NCI-H2227 treated with DMSO at 0.1 percent for 48 hours (cell line): ENCODE data around the gene FBXL19.
"Not testable (repeated sequence)": the region's sequence is repeated elsewhere in the genome, so short reads cannot be mapped to it uniquely, and the experiment has no call there.

Source experiments
- DNase-seq: peaks from one replicate; lab custom pipeline; 2025; lab: John Stamatoyannopoulos, UW

The FBXL19 gene, protein sequence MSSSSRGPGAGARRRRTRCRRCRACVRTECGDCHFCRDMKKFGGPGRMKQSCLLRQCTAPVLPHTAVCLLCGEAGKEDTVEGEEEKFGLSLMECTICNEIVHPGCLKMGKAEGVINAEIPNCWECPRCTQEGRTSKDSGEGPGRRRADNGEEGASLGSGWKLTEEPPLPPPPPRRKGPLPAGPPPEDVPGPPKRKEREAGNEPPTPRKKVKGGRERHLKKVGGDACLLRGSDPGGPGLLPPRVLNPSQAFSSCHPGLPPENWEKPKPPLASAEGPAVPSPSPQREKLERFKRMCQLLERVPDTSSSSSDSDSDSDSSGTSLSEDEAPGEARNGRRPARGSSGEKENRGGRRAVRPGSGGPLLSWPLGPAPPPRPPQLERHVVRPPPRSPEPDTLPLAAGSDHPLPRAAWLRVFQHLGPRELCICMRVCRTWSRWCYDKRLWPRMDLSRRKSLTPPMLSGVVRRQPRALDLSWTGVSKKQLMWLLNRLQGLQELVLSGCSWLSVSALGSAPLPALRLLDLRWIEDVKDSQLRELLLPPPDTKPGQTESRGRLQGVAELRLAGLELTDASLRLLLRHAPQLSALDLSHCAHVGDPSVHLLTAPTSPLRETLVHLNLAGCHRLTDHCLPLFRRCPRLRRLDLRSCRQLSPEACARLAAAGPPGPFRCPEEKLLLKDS

DNA sequence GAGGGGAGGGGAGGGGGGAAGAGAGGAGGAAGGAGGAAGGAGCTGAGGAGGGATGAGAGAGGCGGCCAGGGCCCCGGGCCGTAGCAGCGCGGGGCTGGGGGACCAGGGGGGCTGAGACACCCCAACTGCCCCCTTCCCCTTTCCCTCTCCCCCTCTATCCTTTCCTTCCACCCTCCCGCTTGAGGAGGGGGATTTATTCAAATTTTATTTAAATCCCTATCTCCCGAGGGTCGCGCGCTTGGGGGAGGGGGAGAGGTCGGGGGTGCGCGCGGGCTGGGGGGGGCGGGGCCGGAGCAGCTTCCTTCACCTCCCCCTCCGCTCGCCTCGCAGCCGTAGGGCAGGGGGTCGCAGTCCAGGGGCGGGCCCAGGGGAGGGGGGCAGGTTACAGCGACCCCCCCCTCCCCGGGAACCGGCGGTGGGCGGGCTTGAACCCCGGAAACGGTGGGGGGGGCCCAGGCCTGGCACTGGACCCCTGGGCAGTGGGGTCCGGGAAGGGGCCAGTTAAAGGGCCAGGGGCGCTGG is at the start of gene FBXL19:
Gene FBXL19, plus strand, starts transcription at position 19 of the 522 bp plus-strand sequence. CDS start 2,183 bp downstream, outside the sequence.
- DNase-seq: no peak

DNA sequence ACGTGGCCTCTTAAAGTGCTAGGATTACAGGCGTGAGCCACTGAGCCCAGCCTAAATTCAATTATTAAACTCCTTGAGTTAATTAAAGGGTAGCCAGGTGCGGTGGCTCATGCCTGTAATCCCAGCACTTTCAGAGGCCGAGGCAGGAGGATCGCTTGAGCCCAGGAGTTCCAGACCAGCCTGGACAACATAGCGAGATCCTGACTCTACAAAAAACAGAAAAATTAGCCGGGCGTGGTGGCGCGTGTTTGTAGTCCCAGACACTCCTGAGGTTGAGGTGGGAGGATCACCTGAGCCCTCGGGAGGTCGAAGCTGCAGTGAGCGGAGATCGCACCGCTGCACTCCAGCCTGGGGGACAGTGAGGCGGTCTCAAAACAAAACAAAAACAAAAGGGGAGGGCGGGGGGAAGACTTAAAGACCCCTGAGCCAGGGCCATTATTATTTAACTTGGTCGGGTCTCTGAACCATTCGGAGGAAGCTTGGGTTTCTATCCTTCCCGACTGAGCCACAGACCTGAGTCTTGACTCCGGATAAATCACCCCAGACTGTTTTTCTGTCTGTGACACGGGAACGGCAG is 49.0 kb upstream of the FBXL19 start:
- DNase-seq: no peak

DNA sequence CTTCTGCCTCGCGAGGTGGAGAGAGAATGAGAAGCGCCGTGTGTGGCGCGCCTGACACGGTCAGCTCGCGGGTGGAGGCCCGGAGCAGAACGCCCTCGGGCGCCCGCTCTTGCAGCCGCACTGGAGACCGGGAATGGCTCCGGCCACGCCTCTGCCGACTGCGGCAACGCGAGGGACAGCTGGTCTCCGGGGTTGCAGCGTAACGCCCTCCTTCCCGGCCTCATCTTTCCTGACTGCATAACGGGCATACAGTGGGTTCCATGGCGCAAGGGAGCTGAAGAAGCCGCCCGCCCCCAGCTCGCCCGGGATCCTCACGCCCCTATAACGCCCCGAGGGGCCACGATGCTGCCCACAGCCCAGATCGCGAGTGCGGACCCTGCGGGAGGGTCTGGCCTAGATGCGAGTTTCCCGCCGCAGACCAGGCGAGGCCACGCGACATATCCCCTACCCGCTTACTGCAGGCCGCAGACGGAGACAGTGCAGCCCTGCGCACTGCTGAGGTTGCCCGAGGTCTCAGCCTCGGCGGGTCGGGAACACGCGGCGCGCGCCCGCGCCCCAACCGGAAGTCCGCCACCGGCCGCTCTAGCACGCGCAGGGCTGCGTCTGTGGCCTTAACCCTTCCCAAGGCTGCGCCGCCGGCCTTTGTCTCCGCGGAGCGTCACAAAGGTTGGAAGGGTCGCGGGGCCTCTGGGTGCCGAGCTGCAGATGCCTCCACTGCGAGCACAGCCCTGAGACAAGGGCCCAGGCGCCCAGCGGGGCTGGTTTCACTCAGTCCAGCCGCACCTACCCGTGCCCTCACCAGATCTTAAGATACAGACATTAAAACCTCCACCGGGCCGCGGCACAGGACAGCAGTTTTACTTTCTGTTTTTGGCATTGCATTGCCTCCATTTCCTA is 48.3 kb upstream of the FBXL19 start:
- peak; percentile 88 for DNase-seq

DNA sequence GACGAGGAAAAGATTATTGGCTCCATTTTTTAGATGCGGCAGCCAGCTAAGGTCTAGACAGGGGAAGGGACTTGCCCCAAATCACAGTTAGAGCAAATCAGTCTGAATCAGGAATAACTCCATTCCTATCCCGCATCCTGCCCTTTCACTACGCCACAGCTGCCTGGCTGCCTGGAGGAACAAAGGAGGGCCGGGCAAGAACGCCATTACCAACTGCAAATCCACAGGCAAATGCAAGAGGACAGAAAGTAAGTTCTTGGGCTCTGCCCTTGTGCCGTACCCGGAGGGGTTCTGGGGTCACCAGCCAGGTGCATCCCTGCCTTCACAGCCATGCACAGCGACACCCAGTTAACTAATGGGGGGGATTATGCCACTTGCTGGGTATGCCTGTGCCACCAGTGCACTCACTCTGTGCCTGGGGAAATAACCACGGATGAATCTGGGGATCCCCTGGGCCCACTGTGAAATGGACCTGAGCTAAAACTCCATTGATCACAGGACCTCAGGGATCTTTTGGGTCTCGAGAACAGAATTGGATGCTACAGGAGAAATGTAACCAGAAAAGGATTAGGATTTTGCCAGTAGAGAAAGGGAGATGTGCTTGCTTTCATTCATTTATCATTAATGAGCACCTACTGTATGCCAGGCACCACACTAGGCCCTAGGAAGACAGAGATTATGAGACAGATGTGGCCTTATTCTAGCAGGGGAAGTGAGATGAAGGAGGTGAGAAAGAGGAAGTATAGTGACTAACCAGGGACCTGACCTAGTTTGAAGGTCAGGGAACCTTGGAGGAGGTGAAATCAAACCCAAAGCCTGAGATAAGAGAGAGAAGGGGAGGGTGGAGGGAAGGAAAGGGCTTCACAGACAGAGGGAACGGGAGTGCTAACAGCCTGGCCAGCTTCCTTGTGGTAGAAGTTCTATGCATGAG is 47.2 kb upstream of the FBXL19 start:
- peak; percentile 74 for DNase-seq

DNA sequence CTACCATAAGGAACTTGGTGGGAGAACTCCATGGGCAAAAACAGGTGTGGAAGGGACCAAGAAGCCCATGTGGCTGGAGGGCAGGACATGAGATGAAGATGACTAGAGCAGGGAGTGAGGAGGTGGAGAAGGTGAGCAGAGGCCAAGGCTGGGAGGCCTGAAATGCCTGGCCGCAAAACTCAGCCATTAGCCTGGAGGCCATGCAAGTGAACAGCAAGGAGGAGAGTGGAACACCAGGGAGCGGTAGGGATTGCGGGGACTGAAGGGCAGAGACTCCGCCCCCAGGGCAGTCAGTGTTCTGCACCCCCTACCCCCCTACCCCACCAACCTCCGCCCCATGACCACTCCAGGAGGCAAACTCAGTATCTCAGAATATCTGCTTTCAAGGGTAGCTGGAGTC is 46.5 kb upstream of the FBXL19 start:
- no peak for DNase-seq

DNA sequence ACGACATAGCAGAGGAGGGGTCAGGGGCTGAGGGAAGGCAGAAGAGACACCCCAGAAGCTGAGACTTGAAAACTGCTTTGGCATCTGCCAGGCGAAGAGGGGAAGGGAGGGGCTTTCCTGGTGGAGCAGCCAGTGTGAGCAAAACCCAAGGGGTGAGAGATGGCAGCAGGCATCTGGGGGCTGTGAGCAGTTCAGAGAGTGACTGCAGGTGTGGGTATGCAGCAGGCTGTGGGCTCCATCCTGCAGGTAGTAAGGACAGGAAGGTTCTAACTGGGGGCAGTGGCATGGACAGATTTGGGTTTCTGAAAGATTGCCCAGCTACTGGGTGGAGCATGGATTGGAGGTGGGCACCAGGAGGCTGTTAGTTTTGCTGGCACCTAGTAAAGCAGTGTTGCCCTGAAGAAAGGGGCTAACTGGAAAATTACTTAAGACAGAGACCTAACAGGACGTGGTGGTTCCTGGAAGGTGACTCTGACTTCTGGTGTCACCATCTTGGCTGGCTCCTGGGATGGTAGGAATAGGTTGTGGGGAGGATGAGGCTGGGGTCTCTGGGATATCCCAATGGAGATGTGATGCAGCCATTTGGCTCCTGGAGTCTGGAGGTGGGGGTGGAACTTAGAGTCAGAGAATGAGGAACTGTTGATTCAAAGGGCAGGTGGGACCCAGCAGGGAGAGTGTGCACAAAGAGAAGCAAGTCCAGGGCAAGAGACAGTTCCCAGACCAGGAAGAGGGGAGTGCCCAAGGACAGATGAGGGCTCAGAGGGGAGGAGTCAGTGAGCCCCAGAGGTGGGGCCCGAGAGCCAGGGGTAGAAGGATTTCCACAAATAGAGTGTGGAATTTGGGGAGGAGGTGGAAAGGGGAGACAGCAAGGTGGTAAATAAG is 40.7 kb upstream of the FBXL19 start:
- no peak for DNase-seq

DNA sequence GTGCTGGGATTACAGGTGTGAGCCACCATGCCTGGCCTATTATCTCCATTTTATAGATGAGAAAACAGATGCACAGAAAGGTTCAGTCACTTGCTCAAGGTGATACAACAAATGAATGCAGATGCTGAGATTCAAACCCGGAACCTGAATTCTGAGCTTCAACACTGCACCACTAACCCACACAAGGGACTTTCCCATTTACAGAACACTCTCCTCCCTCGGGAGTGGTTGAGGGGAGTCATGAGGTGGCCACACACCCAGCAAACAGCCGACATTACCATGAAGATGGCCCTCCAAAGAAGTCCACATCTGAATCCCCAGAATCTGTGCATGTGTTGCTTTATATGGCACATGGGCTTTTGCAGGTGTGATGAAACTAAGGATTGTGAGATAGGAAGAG is 38.6 kb upstream of the FBXL19 start:
- no peak for DNase-seq

DNA sequence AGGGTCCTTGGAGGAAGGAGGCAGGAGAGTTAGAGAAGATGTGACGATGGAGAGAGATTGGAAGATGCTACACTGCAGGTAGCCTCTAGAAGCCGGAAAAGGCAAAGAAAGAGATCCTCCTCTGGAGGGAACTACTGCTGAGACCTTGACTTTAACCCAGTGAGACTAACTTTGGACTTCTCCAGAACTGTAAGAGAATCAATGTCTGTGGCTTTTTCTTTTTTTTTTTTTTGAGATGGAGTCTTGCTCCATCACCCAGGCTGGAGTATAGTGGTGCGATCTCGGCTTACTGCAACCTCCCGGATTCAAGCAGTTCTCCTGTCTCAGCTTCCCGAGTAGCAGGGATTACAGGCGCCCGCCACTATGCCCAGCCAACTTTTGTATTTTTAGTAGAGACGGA is 38.2 kb upstream of the FBXL19 start:
- DNase-seq: no peak

DNA sequence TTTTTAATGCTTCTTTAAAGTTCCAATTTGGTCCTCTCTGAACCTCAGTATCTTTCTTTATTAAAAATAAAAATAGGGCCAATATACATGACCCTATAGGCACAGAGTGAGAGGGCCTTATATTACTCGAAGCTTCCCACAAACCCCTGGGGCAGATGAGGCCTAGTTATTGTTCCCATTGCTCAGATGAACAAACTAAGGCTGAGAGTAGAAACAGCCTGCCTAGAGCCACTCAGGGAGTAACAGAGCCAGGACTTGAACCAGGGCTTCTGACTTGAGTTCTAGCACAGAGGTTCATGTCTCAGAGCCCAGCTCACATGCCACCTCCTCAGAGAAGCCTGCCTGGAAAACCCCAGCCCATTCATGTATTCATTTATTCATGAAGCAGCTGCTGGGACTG is 37.2 kb upstream of the FBXL19 start:
- DNase-seq: no peak

DNA sequence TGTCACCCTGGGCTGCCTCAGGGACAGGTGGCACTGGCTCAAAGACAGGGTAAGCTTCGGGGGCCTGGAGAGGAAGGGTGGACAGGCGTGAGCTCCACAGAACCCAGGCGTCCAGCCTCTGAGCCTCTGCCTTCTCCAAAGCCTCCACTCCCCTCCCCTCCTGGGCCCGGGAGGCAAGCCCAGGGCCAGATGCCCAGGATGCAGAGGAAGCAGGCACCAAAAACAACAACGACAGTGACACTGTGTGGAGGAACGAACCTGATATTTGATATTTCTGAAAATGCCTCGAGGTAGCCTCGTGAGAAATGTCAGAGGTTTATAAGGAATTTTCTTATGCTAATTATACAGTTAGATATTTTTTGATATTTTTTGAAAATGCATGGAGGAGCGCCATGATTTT is 35.4 kb upstream of the FBXL19 start:
- no peak for DNase-seq

DNA sequence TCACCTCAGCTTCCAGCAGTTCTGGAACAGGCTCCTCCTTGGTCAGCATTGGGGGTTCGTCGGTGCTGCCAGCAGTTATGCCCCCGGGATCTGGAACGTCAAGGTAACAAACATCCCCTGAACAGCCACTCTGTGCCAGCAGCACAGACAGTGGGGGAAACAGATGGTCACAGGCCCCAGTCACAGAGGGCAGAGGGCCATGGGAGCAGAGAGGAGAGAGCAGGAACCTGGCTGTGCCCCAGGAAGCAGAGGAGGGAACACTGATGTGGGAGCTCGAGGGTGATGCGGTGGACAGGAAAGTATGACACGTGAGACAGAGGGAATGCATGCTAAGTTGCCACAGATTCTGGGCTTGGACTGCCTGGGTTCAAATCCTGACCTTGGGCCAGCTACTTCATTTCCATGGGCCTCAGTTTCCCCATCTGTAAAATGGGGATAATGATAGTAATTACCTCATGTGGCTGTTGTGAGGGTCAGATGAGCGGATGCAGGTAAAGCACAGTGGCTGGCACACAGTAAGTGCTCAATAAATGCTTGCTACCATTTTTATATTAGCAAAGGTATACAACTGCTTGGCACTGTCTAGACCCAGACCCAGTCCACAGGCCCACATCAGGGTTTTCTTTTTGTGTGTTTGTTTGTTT is 34.4 kb upstream of the FBXL19 start:
- no peak for DNase-seq

DNA sequence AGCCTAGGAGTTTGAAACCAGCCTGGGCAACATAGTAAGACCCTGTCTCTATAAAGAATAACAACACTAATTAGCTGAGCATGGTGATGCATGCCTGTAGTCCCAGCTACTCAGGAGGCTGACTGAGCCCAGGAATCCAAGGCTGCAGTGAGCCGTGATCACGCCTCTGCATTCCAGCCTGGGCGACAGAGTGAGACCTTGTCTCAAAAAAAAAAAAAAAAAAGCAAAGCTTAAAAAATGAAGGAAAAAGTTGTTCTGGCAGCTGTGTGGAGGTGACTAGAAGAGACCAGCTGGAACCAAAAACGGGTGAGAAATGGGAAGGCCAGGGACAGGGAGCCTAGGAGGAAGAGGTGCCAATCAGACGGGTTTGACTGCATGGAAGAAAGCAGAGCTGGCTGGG is 33.7 kb upstream of the FBXL19 start:
- no peak for DNase-seq

DNA sequence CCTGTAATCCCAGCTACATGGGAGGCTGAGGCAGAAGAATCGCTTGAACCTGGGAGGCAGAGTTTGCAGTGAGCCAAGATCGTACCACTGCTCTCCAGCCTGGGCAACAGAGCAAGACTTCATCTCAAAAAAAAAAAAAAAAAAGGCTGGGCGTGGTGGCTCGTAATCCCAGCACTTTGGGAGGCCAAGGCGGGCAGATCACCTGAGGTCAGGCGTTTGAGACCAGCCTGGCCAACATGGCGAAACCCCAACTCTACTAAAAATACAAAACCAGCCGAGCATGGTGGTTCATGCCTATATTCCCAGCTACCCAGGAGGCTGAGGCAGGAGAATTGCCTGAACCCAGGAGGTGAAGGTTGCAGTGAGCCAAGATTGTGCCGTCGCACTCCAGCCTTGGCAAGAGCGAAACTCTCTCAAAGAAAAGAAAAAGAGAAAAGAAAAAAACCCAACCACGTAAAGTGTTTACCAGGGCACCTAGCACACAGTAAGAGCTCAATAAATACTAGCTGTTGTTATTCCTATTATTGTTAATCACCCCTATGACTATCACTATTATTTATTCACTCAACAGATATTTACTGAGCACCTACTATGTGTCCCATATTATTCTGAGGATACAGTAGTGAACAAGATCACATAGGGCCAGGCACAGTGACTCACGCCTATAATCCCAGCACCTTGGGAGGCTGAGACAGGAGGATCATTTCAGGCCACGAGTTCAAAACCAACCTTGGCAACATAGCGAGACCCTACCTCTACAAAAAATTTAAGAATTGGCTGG is 32.1 kb upstream of the FBXL19 start:
- DNase-seq: not testable (repeated sequence)

DNA sequence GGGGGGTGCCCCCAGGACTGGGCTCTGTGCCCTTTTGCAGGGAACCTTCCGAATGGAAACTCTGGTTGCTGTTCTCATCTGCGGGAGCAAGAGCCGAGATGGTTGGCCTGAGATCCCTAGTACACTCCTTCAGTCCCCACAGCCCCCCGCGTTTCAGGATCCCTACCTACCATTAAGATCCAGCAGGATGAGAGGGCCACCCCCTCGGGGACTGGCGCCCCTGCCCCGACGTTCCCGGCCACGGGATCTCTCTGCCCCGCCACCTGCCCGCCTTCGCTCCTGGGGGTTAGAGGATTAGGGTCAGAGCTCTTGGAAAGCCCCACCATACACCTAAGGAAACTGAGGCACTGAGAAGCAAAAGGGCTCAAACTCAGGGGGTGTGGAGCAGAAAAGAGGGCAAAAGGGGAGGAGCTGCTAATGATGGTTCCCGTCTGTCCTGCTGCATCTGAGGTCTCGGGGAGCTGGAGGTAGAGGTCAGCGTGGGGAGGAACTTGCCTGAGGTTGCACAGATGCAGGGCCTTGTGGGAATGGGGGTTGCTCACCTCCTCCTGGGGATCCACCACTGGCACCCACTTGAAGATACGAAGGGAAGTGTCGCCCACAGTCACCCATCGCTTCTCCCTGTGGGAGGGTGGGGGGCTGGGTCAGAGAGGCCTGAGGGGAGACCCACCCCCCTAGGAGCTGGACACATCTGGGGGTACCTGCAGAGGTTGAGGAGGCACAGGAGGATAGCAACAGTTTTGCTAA is 30.5 kb upstream of the FBXL19 start:
- no peak for DNase-seq

DNA sequence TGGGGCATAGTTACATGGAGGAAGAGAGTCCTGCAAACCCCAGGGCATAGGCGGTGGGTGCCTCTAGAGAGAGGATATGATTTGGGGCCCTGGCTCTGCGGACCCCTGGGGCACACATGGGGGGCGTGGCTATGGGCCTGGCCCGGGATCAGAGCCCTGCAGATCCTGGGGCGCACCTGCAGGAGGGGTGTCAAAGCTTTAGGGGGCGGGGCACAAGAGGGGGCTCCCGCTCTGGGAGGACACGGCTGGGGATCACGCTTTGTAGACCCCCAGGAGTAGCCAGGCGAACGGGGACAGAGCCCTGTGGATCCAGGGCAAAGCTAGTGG is 30.0 kb upstream of the FBXL19 start:
- no peak for DNase-seq

DNA sequence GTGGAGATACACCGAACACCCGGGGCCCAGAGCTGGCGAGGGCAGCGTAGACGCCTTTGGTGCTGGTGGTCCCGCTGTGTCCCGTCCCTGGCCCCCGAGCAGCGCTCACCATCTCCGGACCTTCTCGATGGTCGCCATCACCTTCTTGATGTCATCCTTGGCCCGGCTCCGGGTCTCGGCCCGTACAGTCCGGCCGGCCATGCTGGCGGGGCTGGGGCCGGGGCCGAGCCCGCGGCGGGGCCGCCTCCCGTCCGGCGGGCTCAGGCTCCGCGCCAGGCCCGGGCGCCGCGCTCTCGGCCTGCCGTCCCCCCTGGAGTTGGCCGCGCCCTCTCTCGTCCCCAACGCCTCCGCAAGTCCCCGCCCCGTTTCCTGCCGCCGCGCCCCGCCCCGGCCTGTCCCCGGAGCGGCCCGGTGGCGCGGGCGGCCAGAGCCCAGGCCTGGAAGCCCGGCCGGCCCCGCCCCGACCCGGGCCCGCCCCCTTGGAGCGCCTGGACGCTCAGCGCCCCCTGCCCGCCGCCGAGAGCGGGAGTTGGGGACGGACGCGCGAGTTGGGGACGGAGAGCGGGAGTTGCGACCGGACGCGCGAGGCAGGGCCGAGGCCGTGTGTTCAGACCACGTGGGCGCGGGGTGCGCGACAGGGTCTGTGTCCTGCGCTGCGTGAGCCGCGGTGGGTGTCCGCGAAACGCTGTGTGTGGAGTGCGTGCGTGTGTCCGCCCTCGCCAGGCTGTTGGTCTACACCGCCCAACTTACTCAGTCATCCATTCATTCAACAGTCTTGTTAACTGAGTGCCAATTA is 29.4 kb upstream of the FBXL19 start, which contains the start of gene BCL7C:
Gene BCL7C, minus strand, starts transcription at position 334 of the 796 bp plus-strand sequence. Its CDS starts 133 bp downstream, at position 201.
- peak; percentile 81 for DNase-seq
